ENCODE data around the gene CFDP1. TPM values are rescaled to one million over a fixed set of nuclear protein-coding genes. Genes with fewer than 3 reads are reported as not detected.

The CFDP1 gene
- total RNA-seq, 1 donor from 2014 or later, result 49.0 TPM

- Histone ChIP-seq H3K36me3 (no peaks in the 10 kb centered on the region), H3K4me3 (no peak overlapping the region), H3K4me1 (peaks cover 19% of the 10 kb centered on the region), H3K27me3 (no peaks in the 10 kb centered on the region), H3K27ac (no peak overlapping the region), H3K9me3 (no peaks in the 10 kb centered on the region)
- intact Hi-C loops (cut with DNase I), result loop anchor here (5.0 kb wide), 1 partner anchor 158 kb away; no protein-coding TSS in a partner anchor
- TF ChIP-seq CTCF (IDR thresholded peaks at IDR 0.05), result peak; percentile 81
- peak; percentile 77 for ATAC-seq
- no peak for DNase-seq
Measured at GRCh38 chr16:75385507-75386152, 47.7 kb downstream of the CFDP1 start.

- H3K36me3 ChIP-seq, result no peaks in the 10 kb centered on the region
- no peaks in the 10 kb centered on the region for H3K27me3 ChIP-seq
- intact Hi-C loops (cut with DNase I), result loop anchor here (5.0 kb wide), 1 partner anchor 131 kb away; the partner anchor contains the start of gene BCAR1
- H3K4me1 ChIP-seq, result peaks cover 21% of the 10 kb centered on the region
- no peak for DNase-seq
- no peaks in the 10 kb centered on the region for H3K9me3 ChIP-seq
- no peak for TF ChIP-seq CTCF (IDR thresholded peaks at IDR 0.05)
- H3K27ac ChIP-seq, result no peak overlapping the region
- no peak overlapping the region for H3K4me3 ChIP-seq
- no peak for ATAC-seq
Measured at GRCh38 chr16:75383141-75383540, 50.2 kb downstream of the CFDP1 start.

- H3K4me1 ChIP-seq, result peaks cover 26% of the 10 kb centered on the region
- H3K4me3 ChIP-seq, result no peak overlapping the region
- no peak for TF ChIP-seq CTCF (IDR thresholded peaks at IDR 0.05)
- H3K27me3 ChIP-seq, result no peaks in the 10 kb centered on the region
- H3K27ac ChIP-seq, result no peak overlapping the region
- intact Hi-C loops (cut with DNase I), result loop anchor here (5.0 kb wide), 1 partner anchor 130 kb away; the partner anchor contains the start of gene BCAR1
- no peaks in the 10 kb centered on the region for H3K9me3 ChIP-seq
- DNase-seq (no peak), ATAC-seq (no peak)
- H3K36me3 ChIP-seq, result no peaks in the 10 kb centered on the region
Measured at GRCh38 chr16:75382611-75383010, 50.7 kb downstream of the CFDP1 start.

- Histone ChIP-seq H3K4me1 (peaks cover 33% of the 10 kb centered on the region), H3K36me3 (no peaks in the 10 kb centered on the region), H3K27ac (peak overlapping the region; percentile 7), H3K9me3 (no peaks in the 10 kb centered on the region), H3K4me3 (no peak overlapping the region), H3K27me3 (no peaks in the 10 kb centered on the region)
- no peak for DNase-seq
- TF ChIP-seq CTCF (IDR thresholded peaks at IDR 0.05), result no peak
- intact Hi-C loops (cut with DNase I), result loop anchor here (5.0 kb wide), 1 partner anchor 129 kb away; the partner anchor contains the start of gene BCAR1
- peak; percentile 27 for ATAC-seq
Measured at GRCh38 chr16:75380870-75381269, 52.4 kb downstream of the CFDP1 start.

GRCh38 chr16:75379911-75380847 lies 53.1 kb downstream of the CFDP1 start:
- no peak for DNase-seq
- H3K9me3 ChIP-seq, result no peaks in the 10 kb centered on the region
- intact Hi-C loops (cut with DNase I), result loop anchor here (5.0 kb wide), 1 partner anchor 128 kb away; the partner anchor contains the start of gene BCAR1
- H3K27ac ChIP-seq, result peak overlapping the region; percentile 40
- peaks cover 31% of the 10 kb centered on the region for H3K4me1 ChIP-seq
- H3K36me3 ChIP-seq, result no peaks in the 10 kb centered on the region
- no peak for TF ChIP-seq CTCF (IDR thresholded peaks at IDR 0.05)
- ATAC-seq, result peak; percentile 78
- no peaks in the 10 kb centered on the region for H3K27me3 ChIP-seq
- no peak overlapping the region for H3K4me3 ChIP-seq
